ENCODE results near the gene HIC1.

Gene HIC1

DNA sequence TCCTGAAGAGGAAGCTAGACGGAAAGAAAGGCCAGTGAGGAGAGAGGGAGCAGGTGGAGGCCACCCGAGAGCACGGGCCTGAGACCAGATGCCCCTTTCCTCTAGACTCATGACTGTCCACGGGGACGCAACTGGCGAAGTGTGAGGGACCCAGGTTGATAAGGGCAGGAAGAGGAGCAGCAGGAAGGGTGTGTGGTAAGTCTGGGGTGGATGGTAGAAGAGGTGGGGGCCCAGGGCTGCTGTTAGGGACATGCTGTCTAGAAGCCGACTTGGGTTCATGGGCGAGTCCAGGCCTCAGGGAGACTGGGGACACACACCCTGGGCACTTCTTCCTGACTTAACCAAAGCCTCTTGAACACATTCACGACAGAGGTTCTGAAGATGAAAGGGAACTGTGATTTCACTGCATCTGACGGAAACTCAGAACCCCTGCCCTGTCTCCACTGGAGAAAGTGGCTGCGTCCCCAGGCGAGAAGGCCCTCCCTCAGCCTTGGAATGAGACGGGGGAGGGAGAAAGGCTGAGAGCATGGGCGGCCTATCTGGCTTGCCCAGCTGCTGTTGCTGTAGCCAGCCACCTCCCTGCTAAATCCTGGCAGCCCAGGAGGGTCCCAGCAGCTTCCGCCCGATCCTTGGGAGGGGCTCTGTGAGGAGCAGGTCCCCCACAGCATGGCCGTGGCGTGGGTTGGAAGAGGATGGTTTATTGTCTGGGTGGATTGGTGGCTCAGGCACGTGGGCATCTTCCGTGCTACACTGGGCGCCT, 6.0 kb downstream of the HIC1 start:
- DNase-seq (ENCODE audit: low read depth in 1 of 2, low spot score in 1 of 2) = no peak
- no peak for TF ChIP-seq JUND (IDR thresholded peaks at IDR 0.05; ENCODE audit: low read depth)
- in situ Hi-C loops (cut with HindIII; ENCODE audit: low pct_unique_long_range_greater_than_20kb, low sequenced_read_pairs) = no loop called here

DNA sequence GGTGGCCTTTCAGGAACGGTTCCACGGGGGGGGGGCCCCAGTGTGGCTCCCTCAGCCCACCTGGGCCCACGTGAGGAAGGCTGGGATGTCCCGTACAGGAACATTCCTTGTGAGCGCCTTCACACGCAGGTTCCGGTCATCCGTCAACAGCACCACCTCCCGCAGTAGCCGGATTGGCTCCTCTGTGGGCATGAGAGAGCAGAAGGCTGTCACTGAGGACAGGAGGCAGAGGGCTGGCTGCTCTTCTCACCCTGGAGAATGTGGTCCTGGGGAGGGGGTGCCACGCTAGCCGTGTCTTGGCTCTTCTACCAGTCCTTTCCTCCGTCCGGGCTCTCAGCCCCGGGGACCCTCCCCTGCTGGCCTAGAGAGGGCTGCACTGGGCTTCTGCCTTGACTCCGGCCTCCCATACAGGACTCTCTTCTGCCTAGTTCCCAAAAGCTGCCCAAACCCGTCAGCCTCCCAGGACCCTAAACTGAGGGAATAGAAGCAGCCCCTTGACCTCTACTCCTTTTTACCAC, 6.6 kb downstream of the HIC1 start:
- TF ChIP-seq JUND (IDR thresholded peaks at IDR 0.05; ENCODE audit: low read depth) = no peak
- DNase-seq (ENCODE audit: low read depth in 1 of 2, low spot score in 1 of 2) = no peak
- in situ Hi-C loops (cut with HindIII; ENCODE audit: low pct_unique_long_range_greater_than_20kb, low sequenced_read_pairs) = no loop called here

GRCh38 chr17:2062571-2063183, 7.8 kb downstream of the HIC1 start:
- no peak for TF ChIP-seq JUND (IDR thresholded peaks at IDR 0.05; ENCODE audit: low read depth)
- DNase-seq (ENCODE audit: low read depth in 1 of 2, low spot score in 1 of 2) = no peak
- in situ Hi-C loops (cut with HindIII; ENCODE audit: low pct_unique_long_range_greater_than_20kb, low sequenced_read_pairs) = no loop called here

DNA sequence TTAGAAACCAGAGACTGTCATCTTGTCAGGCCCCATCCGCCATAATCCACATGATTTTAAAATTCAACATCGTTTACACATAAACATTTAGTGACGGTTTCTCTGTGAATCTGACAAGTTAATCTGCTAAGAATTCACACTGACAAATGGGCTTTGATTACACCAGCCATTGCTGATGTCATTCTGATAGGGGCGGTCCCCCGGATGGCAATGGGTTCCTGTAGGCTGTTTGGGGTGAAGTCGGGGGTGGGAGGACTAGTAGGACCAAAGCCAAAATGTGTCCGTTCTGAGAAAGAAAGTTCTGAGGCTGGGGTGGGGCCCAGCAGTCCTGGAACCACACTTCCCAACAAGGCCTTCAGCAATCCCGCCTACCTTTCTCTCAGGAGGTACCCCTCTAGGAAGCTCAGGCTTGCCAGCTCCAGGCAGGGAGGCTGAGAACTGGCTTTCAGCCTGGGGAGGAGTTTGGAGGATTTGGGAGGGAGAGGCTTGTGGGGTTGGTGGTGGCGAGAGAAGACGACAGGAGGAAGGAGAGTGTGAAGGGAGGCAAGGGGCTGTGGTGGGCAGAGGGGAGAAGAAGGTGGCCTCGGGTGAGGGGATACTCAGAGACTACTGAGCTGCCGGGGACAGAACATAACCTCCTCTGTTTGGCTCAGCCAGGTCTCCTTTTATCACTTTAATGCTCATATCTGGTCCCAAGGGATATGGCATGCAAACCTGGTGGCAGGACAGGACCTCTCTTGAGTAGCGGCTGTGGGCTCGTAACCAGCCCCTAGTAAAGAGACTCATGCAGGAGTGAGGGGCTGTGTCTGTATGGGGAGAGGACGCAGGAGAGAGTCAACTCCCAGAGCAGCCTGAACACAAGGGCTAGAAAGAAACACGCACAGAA, 8.6 kb downstream of the HIC1 start:
- in situ Hi-C loops (cut with HindIII; ENCODE audit: low pct_unique_long_range_greater_than_20kb, low sequenced_read_pairs) = no loop called here
- DNase-seq (ENCODE audit: low read depth in 1 of 2, low spot score in 1 of 2) = no peak
- TF ChIP-seq JUND (IDR thresholded peaks at IDR 0.05; ENCODE audit: low read depth) = no peak

DNA sequence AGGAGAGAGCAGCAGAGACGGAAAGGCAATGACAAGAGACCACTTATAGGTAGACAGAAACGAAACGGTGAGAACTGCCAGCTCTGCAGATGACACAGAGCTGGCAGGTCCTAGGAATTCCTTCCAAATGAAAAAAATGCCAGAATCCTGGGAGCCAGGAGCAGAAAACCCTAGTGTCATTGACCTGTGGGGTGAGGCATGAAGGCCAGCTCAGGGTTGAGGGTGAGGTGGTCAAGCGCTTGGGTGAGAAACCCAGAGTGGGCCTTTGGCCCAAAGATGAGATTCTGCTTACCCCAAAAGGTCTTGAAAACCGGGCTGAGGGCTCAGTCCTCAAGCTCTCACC, 9.2 kb downstream of the HIC1 start:
- TF ChIP-seq JUND (IDR thresholded peaks at IDR 0.05; ENCODE audit: low read depth) = no peak
- in situ Hi-C loops (cut with HindIII; ENCODE audit: low pct_unique_long_range_greater_than_20kb, low sequenced_read_pairs) = no loop called here
- no peak for DNase-seq (ENCODE audit: low read depth in 1 of 2, low spot score in 1 of 2)

- no peak for TF ChIP-seq JUND (IDR thresholded peaks at IDR 0.05; ENCODE audit: low read depth)
- DNase-seq (ENCODE audit: low read depth in 1 of 2, low spot score in 1 of 2) = no peak
- in situ Hi-C loops (cut with HindIII; ENCODE audit: low pct_unique_long_range_greater_than_20kb, low sequenced_read_pairs) = no loop called here
Measured at GRCh38 chr17:2064520-2064971, 9.6 kb downstream of the HIC1 start.

GRCh38 chr17:2064980-2065785, 10.3 kb downstream of the HIC1 start:
- in situ Hi-C loops (cut with HindIII; ENCODE audit: low pct_unique_long_range_greater_than_20kb, low sequenced_read_pairs) = no loop called here
- TF ChIP-seq JUND (IDR thresholded peaks at IDR 0.05; ENCODE audit: low read depth) = no peak
- DNase-seq (ENCODE audit: low read depth in 1 of 2, low spot score in 1 of 2) = no peak

GRCh38 chr17:2065949-2066400, 11.1 kb downstream of the HIC1 start:
- in situ Hi-C loops (cut with HindIII; ENCODE audit: low pct_unique_long_range_greater_than_20kb, low sequenced_read_pairs) = no loop called here
- DNase-seq (ENCODE audit: low read depth in 1 of 2, low spot score in 1 of 2) = no peak
- TF ChIP-seq JUND (IDR thresholded peaks at IDR 0.05; ENCODE audit: low read depth) = no peak

- in situ Hi-C loops (cut with HindIII; ENCODE audit: low pct_unique_long_range_greater_than_20kb, low sequenced_read_pairs) = no loop called here
- no peak for TF ChIP-seq JUND (IDR thresholded peaks at IDR 0.05; ENCODE audit: low read depth)
- DNase-seq (ENCODE audit: low read depth in 1 of 2, low spot score in 1 of 2) = no peak
Measured at GRCh38 chr17:2067048-2067561, 12.2 kb downstream of the HIC1 start.

DNA sequence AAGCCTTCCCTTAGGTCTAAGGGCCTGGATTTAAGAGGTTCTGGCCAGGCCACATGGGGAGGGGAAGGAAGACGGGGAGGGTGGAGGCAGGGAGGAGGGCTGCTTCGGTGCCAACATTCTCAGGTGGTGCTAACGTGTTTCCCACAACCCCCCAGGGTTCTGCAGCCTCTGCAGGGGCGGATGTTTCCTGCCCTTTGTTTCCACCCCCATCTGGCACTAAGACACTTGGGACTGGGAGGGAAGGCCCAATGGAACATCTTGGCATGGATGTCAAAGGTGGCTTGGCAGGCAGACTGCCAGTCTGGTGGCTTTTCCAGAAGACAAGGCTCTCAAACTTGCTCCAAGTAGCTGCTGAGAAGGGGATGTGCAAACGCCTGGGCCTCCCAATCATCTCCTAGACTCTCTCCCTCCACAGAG, 12.7 kb downstream of the HIC1 start:
- in situ Hi-C loops (cut with HindIII; ENCODE audit: low pct_unique_long_range_greater_than_20kb, low sequenced_read_pairs) = no loop called here
- DNase-seq (ENCODE audit: low read depth in 1 of 2, low spot score in 1 of 2) = no peak
- no peak for TF ChIP-seq JUND (IDR thresholded peaks at IDR 0.05; ENCODE audit: low read depth)

DNA sequence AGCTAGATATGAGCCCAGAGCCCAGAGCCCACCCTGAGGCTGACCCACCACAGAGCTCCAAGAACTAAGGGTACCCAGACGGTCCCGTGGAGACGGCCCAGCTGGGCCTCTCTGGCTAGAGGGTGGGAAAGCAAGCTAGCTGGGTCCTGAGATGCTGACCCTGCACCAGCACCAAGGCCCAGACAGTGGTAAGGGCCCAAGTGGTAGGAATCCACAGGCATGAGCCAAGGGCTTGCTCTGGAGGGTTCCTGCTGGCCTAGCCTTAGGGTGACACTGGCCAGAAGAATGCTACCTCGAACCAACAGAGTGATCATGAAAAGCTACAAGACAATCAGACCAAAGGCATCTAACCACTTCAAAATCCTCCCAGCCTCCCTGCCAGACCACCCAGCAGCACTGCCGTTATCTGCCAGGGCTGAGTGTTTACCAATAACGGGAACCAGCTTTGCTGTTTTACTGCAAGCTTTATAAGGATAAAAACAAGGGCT, 13.2 kb downstream of the HIC1 start:
- TF ChIP-seq JUND (IDR thresholded peaks at IDR 0.05; ENCODE audit: low read depth) = no peak
- DNase-seq (ENCODE audit: low read depth in 1 of 2, low spot score in 1 of 2) = no peak
- in situ Hi-C loops (cut with HindIII; ENCODE audit: low pct_unique_long_range_greater_than_20kb, low sequenced_read_pairs) = no loop called here
